IPS-15b (cell line): Measurements from ENCODE around the gene NKIRAS1.

Experiments used
- H3K27me3 ChIP-seq: one replicate; pipeline ENCODE4 v1.6.1; 2013; ENCODE audit warnings: low read length; ENCODE audit not compliant: control insufficient read depth, insufficient read depth
- H3K36me3 ChIP-seq: one replicate; pipeline ENCODE4 v1.6.1; 2013; ENCODE audit warnings: low read length; ENCODE audit not compliant: control insufficient read depth, insufficient read depth
- H3K4me1 ChIP-seq: one replicate; pipeline ENCODE4 v1.6.1; 2013; ENCODE audit warnings: mild to moderate bottlenecking, low read length; ENCODE audit not compliant: control insufficient read depth, insufficient read depth
- H3K4me3 ChIP-seq: one replicate; pipeline ENCODE4 v1.5.1; 2013; ENCODE audit warnings: low read depth, low read length
- H3K9ac ChIP-seq: one replicate; pipeline ENCODE4 v1.6.1; 2013; ENCODE audit warnings: low read depth, mild to moderate bottlenecking, low read length
- H3K9me3 ChIP-seq: one replicate; pipeline ENCODE4 v1.6.1; 2013; ENCODE audit warnings: mild to moderate bottlenecking, low read length; ENCODE audit not compliant: control insufficient read depth, insufficient read depth

The NKIRAS1 gene

GRCh38 chr3:23916886-23917678, at the start of gene NKIRAS1, which contains the start of gene RPL15:
NKIRAS1 (minus strand) TSS chr3:23916990; CDS start chr3:23910904, 6,086 bp downstream.
RPL15 (plus strand) TSS chr3:23917132; CDS start chr3:23917860, 728 bp downstream.
- peak within 1 kb of the TSS; percentile 99 for H3K9ac ChIP-seq
- peak within 1 kb of the TSS; percentile 94 for H3K4me3 ChIP-seq
- peaks cover 13% of the 10 kb centered on the region for H3K36me3 ChIP-seq
- no peaks in the 10 kb centered on the region for H3K4me1 ChIP-seq
- peaks cover 8% of the 10 kb centered on the region for H3K27me3 ChIP-seq
- H3K9me3 ChIP-seq = no peaks in the 10 kb centered on the region

- H3K9ac ChIP-seq = no peak overlapping the region
- H3K4me3 ChIP-seq = no peak overlapping the region
- peaks cover 3% of the 10 kb centered on the region for H3K36me3 ChIP-seq
- no peaks in the 10 kb centered on the region for H3K27me3 ChIP-seq
- H3K4me1 ChIP-seq = no peaks in the 10 kb centered on the region
- H3K9me3 ChIP-seq = no peaks in the 10 kb centered on the region
These were observed 49.5 kb upstream of the NKIRAS1 start for GRCh38 chr3:23966328-23966727.

- no peak overlapping the region for H3K4me3 ChIP-seq
- H3K4me1 ChIP-seq = no peaks in the 10 kb centered on the region
- H3K36me3 ChIP-seq = peaks cover 3% of the 10 kb centered on the region
- no peaks in the 10 kb centered on the region for H3K9me3 ChIP-seq
- H3K27me3 ChIP-seq = no peaks in the 10 kb centered on the region
- H3K9ac ChIP-seq = no peak overlapping the region
These were observed 47.9 kb upstream of the NKIRAS1 start for GRCh38 chr3:23964537-23965235.

- Histone ChIP-seq H3K36me3 (no peaks in the 10 kb centered on the region), H3K27me3 (no peaks in the 10 kb centered on the region), H3K4me3 (no peak overlapping the region), H3K4me1 (no peaks in the 10 kb centered on the region), H3K9me3 (no peaks in the 10 kb centered on the region), H3K9ac (no peak overlapping the region)
These were observed 45.1 kb upstream of the NKIRAS1 start for GRCh38 chr3:23961913-23962312.

- Histone ChIP-seq H3K4me1 (no peaks in the 10 kb centered on the region), H3K9me3 (no peaks in the 10 kb centered on the region), H3K9ac (no peak overlapping the region), H3K36me3 (no peaks in the 10 kb centered on the region), H3K27me3 (no peaks in the 10 kb centered on the region), H3K4me3 (no peak overlapping the region)
These were observed 44.3 kb upstream of the NKIRAS1 start for GRCh38 chr3:23961066-23961465.

GRCh38 chr3:23960649-23961048, 43.9 kb upstream of the NKIRAS1 start:
- no peak overlapping the region for H3K9ac ChIP-seq
- H3K4me1 ChIP-seq = no peaks in the 10 kb centered on the region
- no peak overlapping the region for H3K4me3 ChIP-seq
- no peaks in the 10 kb centered on the region for H3K27me3 ChIP-seq
- H3K9me3 ChIP-seq = no peaks in the 10 kb centered on the region
- no peaks in the 10 kb centered on the region for H3K36me3 ChIP-seq

- H3K4me3 ChIP-seq = no peak overlapping the region
- no peaks in the 10 kb centered on the region for H3K9me3 ChIP-seq
- no peak overlapping the region for H3K9ac ChIP-seq
- no peaks in the 10 kb centered on the region for H3K4me1 ChIP-seq
- no peaks in the 10 kb centered on the region for H3K27me3 ChIP-seq
- H3K36me3 ChIP-seq = peaks cover 2% of the 10 kb centered on the region
These were observed 42.5 kb upstream of the NKIRAS1 start for GRCh38 chr3:23959135-23959900.

- Histone ChIP-seq H3K4me3 (no peak overlapping the region), H3K36me3 (peaks cover 2% of the 10 kb centered on the region), H3K9ac (no peak overlapping the region), H3K4me1 (no peaks in the 10 kb centered on the region), H3K27me3 (no peaks in the 10 kb centered on the region), H3K9me3 (no peaks in the 10 kb centered on the region)
These were observed 39.9 kb upstream of the NKIRAS1 start for GRCh38 chr3:23956701-23957100.

- Histone ChIP-seq H3K4me1 (no peaks in the 10 kb centered on the region), H3K27me3 (no peaks in the 10 kb centered on the region), H3K4me3 (no peak overlapping the region), H3K9ac (no peak overlapping the region), H3K36me3 (peaks cover 2% of the 10 kb centered on the region), H3K9me3 (no peaks in the 10 kb centered on the region)
These were observed 37.4 kb upstream of the NKIRAS1 start for GRCh38 chr3:23954144-23954543.

- no peak overlapping the region for H3K9ac ChIP-seq
- no peaks in the 10 kb centered on the region for H3K27me3 ChIP-seq
- H3K9me3 ChIP-seq = no peaks in the 10 kb centered on the region
These were observed 36.7 kb upstream of the NKIRAS1 start for GRCh38 chr3:23953523-23953922.

GRCh38 chr3:23952646-23953045, 35.9 kb upstream of the NKIRAS1 start:
- Histone ChIP-seq H3K4me3 (no peak overlapping the region), H3K27me3 (no peaks in the 10 kb centered on the region), H3K4me1 (no peaks in the 10 kb centered on the region), H3K9me3 (no peaks in the 10 kb centered on the region), H3K9ac (no peak overlapping the region), H3K36me3 (peaks cover 2% of the 10 kb centered on the region)

More at GRCh38 chr3:23953523-23953922, 36.7 kb upstream of the NKIRAS1 start:
- Histone ChIP-seq H3K4me3 (no peak overlapping the region), H3K36me3 (peaks cover 2% of the 10 kb centered on the region), H3K4me1 (no peaks in the 10 kb centered on the region)
